D721Med (cell line): ENCODE data around the gene JAK3.

Experiments
- DNase-seq: peaks from one replicate; pipeline ENCODE4 v3.0.0; 2011; ENCODE audit warnings: low spot score; ENCODE audit not compliant: insufficient read length
- FAIRE-seq: peaks from 2 replicates; lab custom pipeline; 2011; peaks lifted over from hg19 to GRCh38; lab: Jason Lieb, UNC
- TF ChIP-seq, protein P1 (sequence below): IDR thresholded peaks from 2 replicates; pipeline ENCODE4 v1.5.1; 2012; ENCODE audit warnings: mild to moderate bottlenecking, control low read depth; ENCODE audit not compliant: insufficient read depth; ENCODE audit errors: missing control alignments

JAK3 gene

DNA sequence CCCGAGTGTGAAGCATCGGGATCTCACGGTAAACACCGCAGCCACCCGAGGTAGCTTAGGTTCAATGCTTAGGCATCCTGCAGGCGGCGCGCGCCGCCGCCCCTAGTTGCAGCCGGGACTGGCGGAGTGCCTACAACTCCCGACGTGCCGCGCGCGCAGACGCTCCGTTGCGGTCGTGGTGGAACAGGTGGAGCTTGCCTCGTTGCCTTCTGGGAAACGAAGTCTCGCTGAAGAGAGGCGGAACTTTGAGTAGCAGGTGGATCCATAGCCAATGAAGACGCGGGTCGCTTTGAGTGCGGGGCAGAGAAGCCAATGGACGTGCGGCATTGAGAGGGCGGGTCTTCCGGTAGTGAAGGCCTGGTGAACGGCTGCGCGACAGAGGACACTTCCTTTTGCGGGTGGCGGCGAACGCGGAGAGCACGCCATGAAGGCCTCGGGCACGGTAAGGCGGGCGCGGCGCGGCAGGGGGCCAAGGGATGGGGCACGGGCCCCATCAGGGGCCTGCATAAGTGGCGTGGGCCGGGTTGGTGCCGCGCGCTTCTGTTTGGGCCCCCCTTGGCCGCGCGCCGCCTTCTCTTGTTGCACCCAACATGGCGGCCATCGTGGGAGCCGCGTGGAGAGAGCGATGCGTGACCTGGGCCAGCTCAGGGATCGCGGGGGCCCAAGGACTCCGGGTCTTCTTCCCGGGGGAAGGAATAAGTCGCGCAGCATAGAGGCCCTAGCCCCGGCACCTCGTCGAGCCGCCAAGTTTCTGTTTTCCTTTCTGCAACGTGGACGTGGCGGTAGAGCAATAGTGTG lies 11.9 kb upstream of the JAK3 start, which contains the start of gene RPL18A:
Gene RPL18A (plus strand): TSS at position 378 of the 798 bp plus-strand sequence. CDS start 47 bp downstream, at position 425.
- FAIRE-seq (no peak), DNase-seq (peak; percentile 89)
- TF ChIP-seq, protein P1, sequence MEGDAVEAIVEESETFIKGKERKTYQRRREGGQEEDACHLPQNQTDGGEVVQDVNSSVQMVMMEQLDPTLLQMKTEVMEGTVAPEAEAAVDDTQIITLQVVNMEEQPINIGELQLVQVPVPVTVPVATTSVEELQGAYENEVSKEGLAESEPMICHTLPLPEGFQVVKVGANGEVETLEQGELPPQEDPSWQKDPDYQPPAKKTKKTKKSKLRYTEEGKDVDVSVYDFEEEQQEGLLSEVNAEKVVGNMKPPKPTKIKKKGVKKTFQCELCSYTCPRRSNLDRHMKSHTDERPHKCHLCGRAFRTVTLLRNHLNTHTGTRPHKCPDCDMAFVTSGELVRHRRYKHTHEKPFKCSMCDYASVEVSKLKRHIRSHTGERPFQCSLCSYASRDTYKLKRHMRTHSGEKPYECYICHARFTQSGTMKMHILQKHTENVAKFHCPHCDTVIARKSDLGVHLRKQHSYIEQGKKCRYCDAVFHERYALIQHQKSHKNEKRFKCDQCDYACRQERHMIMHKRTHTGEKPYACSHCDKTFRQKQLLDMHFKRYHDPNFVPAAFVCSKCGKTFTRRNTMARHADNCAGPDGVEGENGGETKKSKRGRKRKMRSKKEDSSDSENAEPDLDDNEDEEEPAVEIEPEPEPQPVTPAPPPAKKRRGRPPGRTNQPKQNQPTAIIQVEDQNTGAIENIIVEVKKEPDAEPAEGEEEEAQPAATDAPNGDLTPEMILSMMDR = peak; percentile 77

DNA sequence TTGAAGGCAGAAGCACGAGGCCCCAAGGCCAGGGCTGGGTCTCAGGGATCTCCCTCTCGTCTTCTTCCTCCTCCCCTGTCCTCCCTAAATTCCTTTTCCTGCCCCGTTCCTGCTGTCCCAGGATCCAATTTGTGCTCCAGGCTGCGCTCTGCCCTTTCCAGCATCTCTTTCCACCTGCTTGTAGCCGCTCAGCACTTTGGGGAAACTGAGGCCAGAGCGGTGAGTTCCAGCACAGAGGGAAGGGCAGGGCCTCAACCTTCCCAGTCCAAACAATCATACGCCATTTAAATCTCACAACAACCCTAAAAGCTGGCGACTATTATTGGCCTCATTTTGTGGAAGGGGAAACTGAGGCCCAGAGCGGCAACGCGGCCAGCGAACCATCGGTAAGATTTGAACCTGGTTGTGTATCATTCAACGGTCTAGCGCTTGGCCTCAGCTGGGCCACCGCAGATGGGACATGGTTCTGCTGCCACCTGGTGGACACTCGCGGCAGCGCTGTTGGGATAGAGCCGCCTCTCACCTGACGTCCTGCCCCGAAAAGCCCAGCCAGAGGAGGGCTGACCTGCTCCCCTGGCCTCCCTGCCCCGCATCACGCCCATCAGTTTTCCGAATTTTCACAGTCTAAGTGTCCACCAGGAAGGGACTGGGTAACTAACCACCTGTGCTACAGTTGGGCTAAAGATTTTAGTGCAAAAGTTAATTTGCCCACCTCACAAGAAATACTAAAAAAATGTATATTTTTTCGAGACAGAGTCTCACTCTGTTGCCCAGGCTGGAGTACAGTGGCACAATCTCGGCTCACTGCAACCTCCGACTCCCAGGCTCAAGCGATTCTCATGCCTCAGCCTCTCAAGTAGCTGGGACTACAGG lies 7.7 kb upstream of the JAK3 start:
- FAIRE-seq = no peak
- TF ChIP-seq, protein P1 = peak; percentile 94
- DNase-seq = peak; percentile 92

DNA sequence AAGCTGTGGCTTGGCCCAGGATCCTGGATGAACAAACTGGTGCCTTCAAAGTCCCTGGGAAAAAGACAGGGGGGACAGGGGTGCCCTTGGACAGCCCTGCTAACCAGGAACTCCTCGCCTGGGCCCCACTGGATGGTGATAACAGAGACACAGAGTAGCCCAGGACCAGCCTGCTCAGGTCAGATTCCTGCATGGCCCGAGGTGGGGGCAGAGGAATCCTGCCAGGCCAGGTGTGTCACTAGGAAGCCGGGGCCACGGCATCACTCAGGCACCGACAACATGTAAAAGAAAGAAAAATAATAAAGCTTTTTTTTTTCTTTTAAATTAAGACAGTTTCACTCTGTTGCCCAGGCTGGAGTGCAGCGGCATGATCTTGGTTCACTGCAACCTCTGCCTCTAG lies 6.3 kb upstream of the JAK3 start:
- FAIRE-seq (no peak), DNase-seq (no peak)
- TF ChIP-seq, protein P1 = no peak

DNA sequence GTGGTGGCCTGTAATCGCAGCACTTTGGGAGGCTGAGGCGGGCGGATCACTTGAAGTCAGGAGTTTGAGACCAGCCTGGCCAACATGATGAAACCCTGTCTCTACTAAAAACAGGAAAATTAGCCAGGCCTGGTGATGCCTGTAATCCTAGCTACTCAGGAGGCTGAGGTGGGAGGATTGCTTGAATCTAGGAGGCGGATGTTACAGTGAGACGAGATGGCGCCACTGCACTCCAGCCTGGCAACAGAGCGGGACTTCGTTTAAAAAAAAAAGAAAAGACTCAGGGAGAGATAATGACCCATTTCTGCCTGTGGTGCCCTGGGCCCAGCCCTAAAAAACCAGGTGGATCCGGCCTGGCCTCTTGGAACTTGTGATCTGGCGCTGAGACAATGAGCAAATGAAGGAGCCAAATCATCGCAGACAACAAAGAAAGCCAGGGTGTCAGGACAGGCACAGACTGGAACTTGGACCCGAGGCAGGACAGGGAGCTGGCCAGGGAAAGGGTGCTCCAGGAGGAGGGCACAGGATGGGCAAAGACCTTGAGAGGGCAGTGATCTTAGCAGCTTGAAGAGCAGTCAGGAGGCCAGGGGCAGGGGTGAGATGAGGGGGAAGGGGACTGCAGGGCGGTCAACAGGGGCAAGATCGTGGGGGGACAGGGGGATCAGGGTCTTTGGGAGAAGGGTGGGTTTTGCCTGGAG lies 962 bp upstream of the JAK3 start:
- FAIRE-seq (no peak), DNase-seq (no peak)
- TF ChIP-seq, protein P1 = no peak

DNA sequence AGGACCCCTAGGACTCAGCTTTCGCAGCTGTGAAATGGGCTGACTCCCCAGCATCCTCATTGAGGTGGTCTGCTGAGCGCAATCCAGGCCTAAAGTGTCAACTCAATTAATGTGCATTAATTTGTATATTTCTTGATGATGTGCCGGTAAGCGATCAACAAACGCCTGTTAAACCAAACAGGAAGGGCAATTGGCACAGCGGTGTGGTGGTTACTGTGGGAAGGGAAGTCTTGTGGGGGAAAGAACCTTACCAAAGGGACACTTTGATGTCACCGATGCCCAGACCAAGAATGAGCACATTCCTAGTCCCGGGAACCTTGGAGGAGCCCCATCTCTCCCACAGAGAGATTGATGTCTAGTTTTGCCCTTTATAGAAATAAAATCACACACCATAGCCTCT lies 1.6 kb downstream of the JAK3 start:
- TF ChIP-seq, protein P1 = no peak
- no peak for FAIRE-seq
- DNase-seq = no peak

DNA sequence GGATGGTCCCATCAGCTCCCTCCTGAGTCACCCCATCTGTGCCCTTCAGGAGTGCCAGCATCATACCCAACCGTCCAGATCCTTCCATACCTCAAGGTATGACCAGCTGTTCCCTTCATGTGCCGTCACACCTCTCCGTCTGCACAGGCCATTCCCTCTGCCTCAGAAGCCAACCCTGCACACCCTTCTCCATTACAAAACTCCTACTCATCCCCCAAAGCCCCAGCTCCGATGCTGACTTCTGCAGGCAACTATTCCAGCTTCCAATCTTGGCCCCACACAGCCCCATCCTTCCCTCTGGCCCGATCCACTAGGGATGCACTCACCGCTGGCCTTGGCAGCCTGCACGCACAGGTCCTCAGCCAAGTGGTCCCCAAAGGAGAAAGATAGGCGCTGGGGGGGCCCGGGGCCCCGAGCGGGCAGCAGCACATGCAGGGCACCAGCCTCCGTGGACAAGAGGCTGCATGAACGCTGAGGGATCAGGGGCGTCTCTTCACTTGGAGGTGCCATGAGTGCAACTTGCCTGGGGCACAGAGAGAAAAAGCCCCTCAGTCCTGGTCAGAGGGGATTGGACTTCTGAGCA lies 3.8 kb downstream of the JAK3 start:
- FAIRE-seq = no peak
- TF ChIP-seq, protein P1 = no peak
- DNase-seq = no peak
